Retinal pigment epithelial cell (primary cell): ENCODE results near the gene INPP4B.

Experiments
- DNase-seq: peaks from one replicate; pipeline ENCODE4 v3.0.0-alpha.2; 2010; ENCODE audit warnings: low read depth
- H3K4me3 ChIP-seq: 2 replicates; pipeline ENCODE4 v1.5.1; 2011; ENCODE audit warnings: mild to moderate bottlenecking, low read length, control low read depth, moderate library complexity
- CTCF ChIP-seq: conservative IDR thresholded peaks from 2 replicates; pipeline ENCODE4 v1.5.1; 2011; ENCODE audit warnings: low read depth, low read length, control low read depth, inconsistent platforms

Gene INPP4B

GRCh38 chr4:142355421-142355930 is 490.6 kb downstream of the INPP4B start:
- H3K4me3 ChIP-seq: no peak overlapping the region
- TF ChIP-seq CTCF: no peak
- peak; percentile 76 for DNase-seq

GRCh38 chr4:142354794-142355420 is 491.2 kb downstream of the INPP4B start:
- H3K4me3 ChIP-seq: no peak overlapping the region
- no peak for TF ChIP-seq CTCF
- DNase-seq: no peak

GRCh38 chr4:142354041-142354440 is 492.1 kb downstream of the INPP4B start:
- no peak overlapping the region for H3K4me3 ChIP-seq
- DNase-seq: no peak
- no peak for TF ChIP-seq CTCF

GRCh38 chr4:142353149-142353738 is 492.9 kb downstream of the INPP4B start:
- no peak overlapping the region for H3K4me3 ChIP-seq
- DNase-seq: peak; percentile 61

GRCh38 chr4:142352712-142353111 is 493.4 kb downstream of the INPP4B start:
- no peak for TF ChIP-seq CTCF
- H3K4me3 ChIP-seq: no peak overlapping the region
- DNase-seq: no peak

More at GRCh38 chr4:142353149-142353738, 492.9 kb downstream of the INPP4B start:
- peak; percentile 77 for TF ChIP-seq CTCF

- no peak for TF ChIP-seq CTCF
- H3K4me3 ChIP-seq: no peak overlapping the region
- DNase-seq: no peak
Observed at GRCh38 chr4:142351958-142352357, 494.1 kb downstream of the INPP4B start.

GRCh38 chr4:142350871-142351270 is 495.2 kb downstream of the INPP4B start:
- no peak for TF ChIP-seq CTCF
- DNase-seq: no peak
- no peak overlapping the region for H3K4me3 ChIP-seq
